Measurements from ENCODE around the gene BCAP31.

GRCh38 chrX:153692003-153692402, 32.2 kb downstream of the BCAP31 start:
- TF ChIP-seq POLR2A (IDR thresholded peaks at IDR 0.05; ENCODE audit: low read depth, low read length) (no peak), TAF1 (IDR thresholded peaks at IDR 0.05; ENCODE audit: borderline replicate concordance, low read depth, low read length) (no peak)
